Activated CD8-positive, alpha-beta T cell treated with anti-CD3 and anti-CD28 coated beads for 36 hours (primary cell): ENCODE data around the gene SLAMF7. TPM values are rescaled to one million over a fixed set of nuclear protein-coding genes. Genes with fewer than 3 reads are reported as not detected.

Experiments used
- ATAC-seq: fragments of 200-7000 bp; cut with Tn5 transposase; one replicate; pipeline ENCODE4 v1.10.0; 2021; ENCODE audit warnings: mild to moderate bottlenecking, moderate library complexity
- CTCF ChIA-PET: fragments of 350-600 bp; sonication (Branson Sonifier 250); formaldehyde crosslinking; loops from one replicate; lab custom pipeline; 2021; ENCODE audit warnings: antibody characterized with exemption; lab: Charles Lee
- POLR2A ChIA-PET: fragments of 350-600 bp; sonication (Branson Sonifier 250); formaldehyde crosslinking; loops from one replicate; lab custom pipeline; 2021; ENCODE audit warnings: antibody characterized with exemption; lab: Charles Lee
- DNase-seq: peaks from one replicate; pipeline ENCODE4 v3.0.0-alpha.2; 2020
- H3K27ac Mint-ChIP-seq: one replicate; pipeline ENCODE4 v1.8.0; 2021; ENCODE audit warnings: mild to moderate bottlenecking, mixed read lengths
- H3K27me3 Mint-ChIP-seq: one replicate; pipeline ENCODE4 v1.8.0; 2021; ENCODE audit warnings: mixed read lengths
- H3K36me3 Mint-ChIP-seq: one replicate; pipeline ENCODE4 v1.8.0; 2021; ENCODE audit warnings: low read depth, mixed read lengths
- H3K4me1 Mint-ChIP-seq: one replicate; pipeline ENCODE4 v1.8.0; 2021; ENCODE audit warnings: low read depth, mixed read lengths
- H3K4me3 Mint-ChIP-seq: one replicate; pipeline ENCODE4 v1.8.0; 2021; ENCODE audit warnings: mild to moderate bottlenecking, moderate library complexity, mixed read lengths
- H3K9me3 Mint-ChIP-seq: one replicate; pipeline ENCODE4 v1.8.0; 2021; ENCODE audit warnings: mixed read lengths
- intact Hi-C: fragments of 100-400 bp; cut with micrococcal nuclease; formaldehyde crosslinking; loops from one replicate; pipeline ENCODE4 v1.10.0; 2022
- total RNA-seq, 2 experiments: library from RNA; stranded (reverse); gene quantifications; one replicate each; pipeline ENCODE4 v1.2.3, GENCODE V29; 2021
- TF ChIP-seq, protein P1 (sequence below): fragments of 200-600 bp; IDR thresholded peaks from one replicate; pipeline ENCODE4 v1.8.0; 2022; ENCODE audit warnings: antibody characterized with exemption, mild to moderate bottlenecking

SLAMF7 gene
- total RNA-seq, 2 experiments from 2014 or later, result 90.0 to 93.5 TPM

DNA sequence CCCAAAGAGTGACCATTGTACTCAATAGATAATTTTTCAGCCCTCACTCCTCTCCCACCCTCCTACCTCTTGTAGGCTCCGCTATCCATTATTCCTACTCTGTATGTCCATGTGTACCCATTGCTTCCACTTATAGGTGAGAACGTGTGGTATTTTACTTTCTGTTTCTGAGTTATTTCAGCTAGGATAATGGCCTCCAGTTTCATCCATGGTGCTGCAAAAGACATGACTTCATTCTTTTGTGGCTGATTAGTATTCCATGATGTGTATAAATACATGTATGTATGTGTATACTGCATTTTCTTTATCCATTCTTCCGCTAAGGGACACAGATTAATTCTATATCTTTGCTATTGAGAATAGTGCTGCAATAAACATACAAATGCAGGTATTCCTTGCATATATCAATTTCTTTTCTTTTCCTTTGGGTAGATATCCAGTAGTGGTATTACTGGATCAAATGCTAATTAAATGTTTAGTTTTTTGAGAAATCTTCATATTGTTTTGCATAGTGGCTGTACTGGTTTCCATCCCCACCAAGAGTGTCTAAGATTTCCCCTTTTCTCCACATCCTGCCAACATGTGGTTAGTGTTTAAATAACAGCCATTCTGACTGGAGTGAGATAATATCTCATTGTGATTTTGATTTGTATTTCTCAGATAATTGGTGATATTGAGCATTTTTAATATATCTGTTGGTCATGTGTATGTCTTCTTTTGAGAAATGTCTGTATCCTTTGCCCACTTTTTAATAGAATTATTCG, 61.8 kb downstream of the SLAMF7 start:
- TF ChIP-seq, protein P1, sequence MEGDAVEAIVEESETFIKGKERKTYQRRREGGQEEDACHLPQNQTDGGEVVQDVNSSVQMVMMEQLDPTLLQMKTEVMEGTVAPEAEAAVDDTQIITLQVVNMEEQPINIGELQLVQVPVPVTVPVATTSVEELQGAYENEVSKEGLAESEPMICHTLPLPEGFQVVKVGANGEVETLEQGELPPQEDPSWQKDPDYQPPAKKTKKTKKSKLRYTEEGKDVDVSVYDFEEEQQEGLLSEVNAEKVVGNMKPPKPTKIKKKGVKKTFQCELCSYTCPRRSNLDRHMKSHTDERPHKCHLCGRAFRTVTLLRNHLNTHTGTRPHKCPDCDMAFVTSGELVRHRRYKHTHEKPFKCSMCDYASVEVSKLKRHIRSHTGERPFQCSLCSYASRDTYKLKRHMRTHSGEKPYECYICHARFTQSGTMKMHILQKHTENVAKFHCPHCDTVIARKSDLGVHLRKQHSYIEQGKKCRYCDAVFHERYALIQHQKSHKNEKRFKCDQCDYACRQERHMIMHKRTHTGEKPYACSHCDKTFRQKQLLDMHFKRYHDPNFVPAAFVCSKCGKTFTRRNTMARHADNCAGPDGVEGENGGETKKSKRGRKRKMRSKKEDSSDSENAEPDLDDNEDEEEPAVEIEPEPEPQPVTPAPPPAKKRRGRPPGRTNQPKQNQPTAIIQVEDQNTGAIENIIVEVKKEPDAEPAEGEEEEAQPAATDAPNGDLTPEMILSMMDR, result no peak
- no peaks in the 10 kb centered on the region for H3K27me3 Mint-ChIP-seq
- H3K4me1 Mint-ChIP-seq, result peaks cover 78% of the 10 kb centered on the region
- H3K9me3 Mint-ChIP-seq, result peaks cover 6% of the 10 kb centered on the region
- H3K4me3 Mint-ChIP-seq, result peak overlapping the region; percentile 87
- POLR2A ChIA-PET, result interaction anchor here (0.9 to 4.8 kb wide), 4 partner anchors 11 to 332 kb away, joined by 3 to 19 read pairs (median 3); partner anchors contain the start of genes CD48 and DEDD
- intact Hi-C loops, result no loop called here
- DNase-seq (peak; percentile 35), ATAC-seq (peak; percentile 8)
- peaks cover 33% of the 10 kb centered on the region for H3K36me3 Mint-ChIP-seq
- H3K27ac Mint-ChIP-seq, result peak overlapping the region; percentile 95
- CTCF ChIA-PET, result interaction anchor here (0.9 to 12.4 kb wide), 4 partner anchors 11 to 151 kb away, joined by 3 to 186 read pairs (median 6); no protein-coding TSS in a partner anchor

- H3K4me3 Mint-ChIP-seq, result no peak overlapping the region
- intact Hi-C loops, result no loop called here
- H3K27me3 Mint-ChIP-seq, result no peaks in the 10 kb centered on the region
- no peak for DNase-seq
- TF ChIP-seq, protein P1, result no peak
- ChIA-PET POLR2A (interaction anchor here (0.8 to 0.9 kb wide), 2 partner anchors 49 to 331 kb away, joined by 3 read pairs; partner anchors contain the start of gene DEDD), CTCF (interaction anchor here (1.6 to 2.9 kb wide), 3 partner anchors 25 to 35 kb away, joined by 7 to 16 read pairs (median 8); no protein-coding TSS in a partner anchor)
- peaks cover 83% of the 10 kb centered on the region for H3K4me1 Mint-ChIP-seq
- H3K36me3 Mint-ChIP-seq, result peaks cover 44% of the 10 kb centered on the region
- H3K9me3 Mint-ChIP-seq, result peaks cover 15% of the 10 kb centered on the region
- no peak for ATAC-seq
- peak overlapping the region; percentile 95 for H3K27ac Mint-ChIP-seq
Observed at GRCh38 chr1:160801836-160802580, 63.0 kb downstream of the SLAMF7 start.

Other genes starting within 250 kb of the SLAMF7 start
- 10 to 100 TPM; 42.8 to 43.9 TPM for gene SLAMF6, start 216.0 kb upstream of the SLAMF7 start, total RNA-seq
- 10 to 100 TPM; 18.1 to 20.1 TPM for gene CD84, start 159.8 kb upstream of the SLAMF7 start, total RNA-seq
- gene SLAMF1, start 92.2 kb upstream of the SLAMF7 start, total RNA-seq, result 10 to 100 TPM; 65.9 to 67.8 TPM
- gene CD48, start 27.4 kb upstream of the SLAMF7 start, total RNA-seq, result 100 to 1,000 TPM; 379 to 388 TPM
- 10 to 100 TPM; 19.1 to 19.5 TPM for gene LY9, start 56.9 kb downstream of the SLAMF7 start, total RNA-seq
- gene CD244, start 123.6 kb downstream of the SLAMF7 start, total RNA-seq, result 1 to 10 TPM; 1.4 to 1.8 TPM
- gene ITLN1, start 145.9 kb downstream of the SLAMF7 start, total RNA-seq, result not detected
- gene ITLN2, start 215.6 kb downstream of the SLAMF7 start, total RNA-seq, result not detected